ENCODE data around the gene P2RY14.

The P2RY14 gene

DNA sequence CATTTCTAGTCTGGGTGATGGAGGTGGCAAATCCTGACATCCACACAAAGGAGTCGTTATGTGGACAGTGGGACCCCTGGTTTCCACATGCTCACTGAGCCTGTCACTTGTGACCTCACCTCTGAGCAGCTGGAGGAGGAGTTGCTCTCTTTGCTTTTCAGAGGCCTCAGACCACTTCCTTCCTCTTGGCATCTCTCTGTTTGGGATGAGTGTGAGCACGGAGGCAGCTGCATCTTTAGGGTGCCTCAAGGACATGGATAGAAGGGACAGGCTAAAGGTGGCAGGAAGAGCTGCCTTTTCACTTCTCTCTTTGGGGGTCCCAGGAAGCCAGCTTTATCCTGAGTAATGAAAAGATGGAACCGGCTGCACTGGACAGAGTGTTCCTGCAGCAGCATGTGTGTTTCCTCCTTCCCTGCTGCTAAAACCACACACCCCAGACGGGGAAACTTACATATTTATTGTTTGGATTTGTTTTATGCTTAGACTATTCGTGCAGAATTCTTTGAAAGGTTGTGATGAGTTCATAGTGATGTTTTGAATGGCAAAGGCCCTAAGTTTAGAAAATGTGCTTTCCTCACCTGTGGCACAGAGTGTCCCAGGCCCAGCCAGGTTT lies 107.1 kb downstream of the P2RY14 start:
- peak; percentile 50 for DNase-seq

DNA sequence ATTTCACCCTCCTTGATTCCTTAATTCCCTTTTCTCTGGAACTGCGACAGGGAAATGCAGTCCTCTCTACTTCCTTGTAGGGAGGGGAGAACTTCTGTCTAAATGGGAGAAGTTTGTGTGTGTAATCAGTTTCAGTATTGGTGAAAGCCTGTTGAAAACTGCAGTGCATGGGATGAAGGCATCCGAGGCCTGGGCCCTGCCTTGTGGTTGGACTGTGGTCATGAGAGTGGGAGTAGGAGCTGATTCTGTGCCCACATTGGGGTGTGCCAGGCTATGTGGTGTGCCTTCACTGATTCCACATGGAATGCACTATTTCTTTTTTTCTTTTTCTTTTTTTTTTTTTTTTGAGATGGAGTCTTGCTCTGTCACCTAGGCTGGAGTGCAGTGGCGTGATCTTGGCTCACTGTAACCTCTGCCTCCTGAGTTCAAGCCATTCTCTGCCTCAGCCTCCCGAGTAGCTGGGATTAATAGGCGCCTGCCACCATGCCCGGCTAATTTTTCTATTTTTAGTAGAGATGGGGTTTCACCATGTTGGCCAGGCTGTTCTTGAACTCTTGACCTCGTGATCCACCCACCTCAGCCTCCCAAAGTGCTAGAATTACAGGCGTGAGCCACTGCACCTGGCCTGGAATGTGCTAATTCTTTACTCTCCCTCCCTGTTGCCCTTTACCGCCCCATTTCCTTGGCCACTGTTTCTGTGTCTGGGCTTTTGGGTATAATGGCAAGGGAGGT lies 108.2 kb downstream of the P2RY14 start:
- DNase-seq, result peak; percentile 65

DNA sequence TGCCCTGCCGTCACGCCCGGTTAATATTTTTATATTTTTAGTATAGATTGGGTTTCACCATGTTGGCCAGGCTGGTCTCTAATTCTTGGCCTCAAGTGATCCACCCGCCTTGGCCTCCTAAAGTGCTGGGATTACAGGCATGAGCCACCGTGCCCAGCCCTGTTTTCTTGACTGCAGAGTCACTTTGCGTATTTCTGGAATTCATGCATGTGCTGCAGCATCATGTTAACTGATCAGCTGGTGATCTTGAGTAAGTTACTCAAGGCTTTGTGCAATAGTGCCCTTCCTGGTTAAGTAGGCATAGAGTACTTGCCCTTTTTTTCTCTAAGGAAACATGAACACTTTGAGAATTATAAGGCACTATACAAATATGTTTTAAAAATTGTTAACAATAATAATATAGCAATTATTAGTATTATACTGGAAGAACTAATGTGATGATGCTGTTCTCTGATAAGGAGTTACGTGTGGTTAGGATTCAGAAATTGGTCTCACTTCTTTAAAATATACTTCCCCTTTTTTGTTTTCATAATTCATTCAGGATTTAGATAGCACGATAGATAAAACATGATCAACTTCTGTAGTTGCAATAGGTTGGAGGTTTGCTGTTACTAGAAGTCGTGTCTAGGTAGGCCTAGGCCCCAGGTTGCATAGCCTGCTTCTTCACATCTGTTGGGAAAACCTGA lies 108.9 kb downstream of the P2RY14 start:
- no peak for DNase-seq

GRCh38 chr3:151168269-151169094 lies 109.9 kb downstream of the P2RY14 start:
- peak; percentile 91 for DNase-seq

DNA sequence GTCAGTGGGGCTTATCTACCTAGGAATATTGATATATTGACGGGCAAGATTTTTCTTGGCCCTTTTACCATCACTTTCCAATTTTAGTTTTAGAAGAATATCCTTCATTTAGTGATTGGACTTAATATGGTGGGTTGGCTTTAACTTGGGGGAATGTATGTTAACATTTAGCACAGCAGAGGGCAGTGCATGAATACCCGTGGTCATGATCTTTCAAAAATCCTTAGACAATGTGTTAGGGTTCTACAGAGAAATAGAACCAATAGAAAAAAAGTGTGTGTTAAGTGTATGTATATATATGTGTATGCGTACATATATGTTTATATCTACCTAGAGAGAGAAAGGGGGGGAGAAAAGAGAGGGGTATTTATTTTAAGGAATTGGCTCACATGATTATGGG lies 112.2 kb downstream of the P2RY14 start:
- DNase-seq, result no peak

DNA sequence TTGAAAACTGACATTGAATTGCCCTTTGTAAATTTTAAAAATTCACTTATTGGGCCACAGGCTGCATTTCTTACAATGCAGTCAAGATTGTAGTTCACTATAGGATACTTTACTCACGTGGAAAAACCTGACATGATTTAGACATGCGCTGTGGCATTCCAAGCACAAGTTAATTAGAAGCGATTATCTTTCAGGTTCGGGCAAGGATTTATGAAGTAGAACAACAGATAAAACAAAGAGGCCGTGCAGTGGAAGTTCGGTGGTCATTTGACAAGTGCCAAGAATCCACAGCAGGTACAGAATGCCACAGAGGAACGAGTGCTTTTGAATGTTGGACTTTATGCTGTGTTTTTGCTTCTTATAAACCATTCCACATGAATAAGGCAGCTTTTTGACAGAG lies 113.1 kb downstream of the P2RY14 start:
- no peak for DNase-seq
